Kidney epithelial cell (primary cell): ENCODE data around the gene TTC39B. TPM values are rescaled to one million over a fixed set of nuclear protein-coding genes. Genes with fewer than 3 reads are reported as not detected.

ENCODE experiments used
- DNase-seq: peaks from one replicate; pipeline ENCODE4 v3.0.0-alpha.2; 2010; ENCODE audit warnings: low read depth
- H3K27me3 ChIP-seq: 2 replicates; pipeline ENCODE4 v1.6.0; 2011; ENCODE audit warnings: low read length; ENCODE audit not compliant: control insufficient read depth, insufficient read depth
- H3K36me3 ChIP-seq: 2 replicates; pipeline ENCODE4 v1.5.1; 2011; ENCODE audit warnings: low read length; ENCODE audit not compliant: control insufficient read depth, insufficient read depth
- H3K4me3 ChIP-seq: 2 replicates; pipeline ENCODE4 v1.5.1; 2011; ENCODE audit warnings: low read depth, mild to moderate bottlenecking, control low read depth, low read length
- CTCF ChIP-seq: IDR thresholded peaks from 2 replicates; pipeline ENCODE4 v1.5.1; 2011; ENCODE audit warnings: mild to moderate bottlenecking, moderate library complexity, low read length, control low read depth, inconsistent platforms; ENCODE audit not compliant: insufficient read depth, poor library complexity, severe bottlenecking
- total RNA-seq: library from RNA; depleted of rRNA; stranded (reverse); fragments of >200 nt; gene quantifications from 2 replicates; pipeline ENCODE4 v1.2.3, GENCODE V29; 2015

Gene TTC39B
- total RNA-seq, 1 donor from 2014 or later: 10.6 TPM

- no peak overlapping the region for H3K4me3 ChIP-seq
- H3K36me3 ChIP-seq: no peaks in the 10 kb centered on the region
- TF ChIP-seq CTCF: no peak
- DNase-seq: no peak
- no peaks in the 10 kb centered on the region for H3K27me3 ChIP-seq
Observed at GRCh38 chr9:15229409-15229808, 77.6 kb downstream of the TTC39B start.

GRCh38 chr9:15227491-15227890, 79.5 kb downstream of the TTC39B start:
- Histone ChIP-seq H3K36me3 (no peaks in the 10 kb centered on the region), H3K27me3 (no peaks in the 10 kb centered on the region), H3K4me3 (no peak overlapping the region)
- no peak for DNase-seq
- no peak for TF ChIP-seq CTCF

GRCh38 chr9:15225564-15226126, 81.4 kb downstream of the TTC39B start:
- no peak for TF ChIP-seq CTCF
- no peaks in the 10 kb centered on the region for H3K27me3 ChIP-seq
- H3K4me3 ChIP-seq: no peak overlapping the region
- DNase-seq: no peak
- H3K36me3 ChIP-seq: peaks cover 1% of the 10 kb centered on the region

GRCh38 chr9:15222313-15222712, 84.7 kb downstream of the TTC39B start:
- Histone ChIP-seq H3K36me3 (peaks cover 1% of the 10 kb centered on the region), H3K4me3 (no peak overlapping the region), H3K27me3 (no peaks in the 10 kb centered on the region)
- TF ChIP-seq CTCF: no peak
- no peak for DNase-seq

- peaks cover 1% of the 10 kb centered on the region for H3K36me3 ChIP-seq
- TF ChIP-seq CTCF: no peak
Observed at GRCh38 chr9:15221746-15222145, 85.3 kb downstream of the TTC39B start.

GRCh38 chr9:15220658-15221318, 86.2 kb downstream of the TTC39B start:
- TF ChIP-seq CTCF: no peak
- Histone ChIP-seq H3K27me3 (no peaks in the 10 kb centered on the region), H3K36me3 (peaks cover 1% of the 10 kb centered on the region), H3K4me3 (no peak overlapping the region)
- DNase-seq: no peak

More at GRCh38 chr9:15221746-15222145, 85.3 kb downstream of the TTC39B start:
- no peak overlapping the region for H3K4me3 ChIP-seq
- no peak for DNase-seq
- H3K27me3 ChIP-seq: no peaks in the 10 kb centered on the region
